GM12874 (cell line): ENCODE results near the gene RAN.

Experiments used
- TF ChIP-seq, protein P1 (sequence below): IDR thresholded peaks from 2 replicates; pipeline ENCODE4 v1.5.1; 2011; ENCODE audit warnings: low read depth, mild to moderate bottlenecking, control low read depth, low read length, moderate library complexity; ENCODE audit not compliant: insufficient read depth

The RAN gene

GRCh38 chr12:130920723-130921381, 49.0 kb downstream of the RAN start:
- TF ChIP-seq, protein P1, sequence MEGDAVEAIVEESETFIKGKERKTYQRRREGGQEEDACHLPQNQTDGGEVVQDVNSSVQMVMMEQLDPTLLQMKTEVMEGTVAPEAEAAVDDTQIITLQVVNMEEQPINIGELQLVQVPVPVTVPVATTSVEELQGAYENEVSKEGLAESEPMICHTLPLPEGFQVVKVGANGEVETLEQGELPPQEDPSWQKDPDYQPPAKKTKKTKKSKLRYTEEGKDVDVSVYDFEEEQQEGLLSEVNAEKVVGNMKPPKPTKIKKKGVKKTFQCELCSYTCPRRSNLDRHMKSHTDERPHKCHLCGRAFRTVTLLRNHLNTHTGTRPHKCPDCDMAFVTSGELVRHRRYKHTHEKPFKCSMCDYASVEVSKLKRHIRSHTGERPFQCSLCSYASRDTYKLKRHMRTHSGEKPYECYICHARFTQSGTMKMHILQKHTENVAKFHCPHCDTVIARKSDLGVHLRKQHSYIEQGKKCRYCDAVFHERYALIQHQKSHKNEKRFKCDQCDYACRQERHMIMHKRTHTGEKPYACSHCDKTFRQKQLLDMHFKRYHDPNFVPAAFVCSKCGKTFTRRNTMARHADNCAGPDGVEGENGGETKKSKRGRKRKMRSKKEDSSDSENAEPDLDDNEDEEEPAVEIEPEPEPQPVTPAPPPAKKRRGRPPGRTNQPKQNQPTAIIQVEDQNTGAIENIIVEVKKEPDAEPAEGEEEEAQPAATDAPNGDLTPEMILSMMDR: no peak

- TF ChIP-seq, protein P1: no peak
These were observed 50.7 kb downstream of the RAN start for GRCh38 chr12:130922511-130922953.

DNA sequence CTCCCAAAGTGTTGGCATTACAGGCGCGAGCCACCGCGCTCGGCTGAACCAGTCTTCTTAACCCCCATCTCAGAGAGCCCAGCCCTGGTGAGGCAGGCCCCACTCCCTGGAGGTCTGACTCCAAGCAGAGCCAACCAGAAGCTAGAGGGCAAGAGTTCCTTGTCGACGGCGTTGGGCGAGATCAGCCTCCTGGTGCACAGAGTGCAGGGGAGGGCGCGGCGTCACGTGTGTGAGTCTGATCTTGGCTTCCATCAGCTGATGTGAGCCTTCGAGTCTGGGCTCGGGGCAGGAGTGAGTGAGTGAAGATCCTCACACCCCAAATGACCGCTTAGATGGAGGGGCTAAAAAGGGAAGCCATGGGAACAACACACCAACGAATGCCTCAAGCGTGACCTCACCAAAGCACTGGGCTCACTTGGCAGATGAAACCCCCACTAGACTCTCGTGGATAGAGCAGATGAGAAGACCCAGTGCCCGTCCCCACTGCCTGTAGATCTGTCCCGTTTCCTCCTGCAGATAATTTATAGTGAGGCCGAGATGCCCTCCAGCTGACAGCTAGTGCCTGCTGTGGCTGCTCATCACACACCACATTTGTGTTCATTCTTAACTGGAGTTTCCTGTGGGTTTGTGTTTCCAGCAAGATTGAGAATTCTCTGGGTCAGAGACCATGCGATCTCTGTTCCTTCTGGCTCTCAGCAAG, 53.2 kb downstream of the RAN start:
- TF ChIP-seq, protein P1: no peak

- TF ChIP-seq, protein P1: no peak
These were observed 53.8 kb downstream of the RAN start for GRCh38 chr12:130925666-130926015.
